WTC11 (cell line): Measurements from ENCODE around the gene FTCDNL1. TPM values are rescaled to one million over a fixed set of nuclear protein-coding genes. Genes with fewer than 3 reads are reported as not detected.

ENCODE experiments used
- ATAC-seq: fragments of 200-7000 bp; cut with Tn5 transposase; 2 replicates; pipeline ENCODE4 v1.10.0; 2021; ENCODE audit warnings: mild to moderate bottlenecking, moderate library complexity
- CTCF ChIA-PET: fragments of 300-600 bp; sonication (Branson Sonifier 250); formaldehyde crosslinking; loops from one replicate; lab custom pipeline; 2021; ENCODE audit warnings: antibody characterized with exemption; lab: Charles Lee
- POLR2A ChIA-PET: fragments of 350-600 bp; sonication (Branson Sonifier 250); formaldehyde crosslinking; loops from one replicate; lab custom pipeline; 2021; ENCODE audit warnings: antibody characterized with exemption; lab: Charles Lee
- DNase-seq: peaks from one replicate; pipeline ENCODE4 v3.0.0; 2021; ENCODE audit warnings: low spot score
- H3K27ac Mint-ChIP-seq: 2 replicates; pipeline ENCODE4 v1.8.0; 2021; ENCODE audit warnings: mixed read lengths
- H3K27me3 Mint-ChIP-seq: 2 replicates; pipeline ENCODE4 v1.8.0; 2021; ENCODE audit warnings: low read depth, mild to moderate bottlenecking, moderate library complexity, mixed read lengths
- H3K36me3 Mint-ChIP-seq: 2 replicates; pipeline ENCODE4 v1.8.0; 2021; ENCODE audit warnings: mixed read lengths
- H3K4me1 Mint-ChIP-seq: 2 replicates; pipeline ENCODE4 v1.8.0; 2022; ENCODE audit warnings: mixed read lengths
- H3K4me3 Mint-ChIP-seq: 2 replicates; pipeline ENCODE4 v1.8.0; 2021; ENCODE audit warnings: mild to moderate bottlenecking, moderate library complexity, mixed read lengths
- H3K9me3 Mint-ChIP-seq: 2 replicates; pipeline ENCODE4 v1.8.0; 2021; ENCODE audit warnings: mixed read lengths
- AFF4 ChIP-seq: sonication (generic); formaldehyde crosslinking; IDR thresholded peaks from 2 replicates; pipeline ENCODE4 v1.8.1; 2023; ENCODE audit warnings: mild to moderate bottlenecking, missing genetic modification reagents, borderline replicate concordance
- ARID4B ChIP-seq: sonication (generic); formaldehyde crosslinking; IDR thresholded peaks from 2 replicates; pipeline ENCODE4 v1.8.0; 2023; ENCODE audit warnings: missing genetic modification reagents, mild to moderate bottlenecking, borderline replicate concordance
- FOXK1 ChIP-seq: sonication (generic); formaldehyde crosslinking; IDR thresholded peaks from 2 replicates; pipeline ENCODE4 v1.8.0; 2022; ENCODE audit warnings: mild to moderate bottlenecking, moderate library complexity, missing genetic modification reagents
- MAX ChIP-seq: sonication (generic); formaldehyde crosslinking; IDR thresholded peaks from 2 replicates; pipeline ENCODE4 v1.8.0; 2022; ENCODE audit warnings: mild to moderate bottlenecking, missing genetic modification reagents
- NFE2L1 ChIP-seq: sonication (generic); formaldehyde crosslinking; IDR thresholded peaks from 2 replicates; pipeline ENCODE4 v1.8.1; 2023; ENCODE audit warnings: missing genetic modification reagents
- NR1H2 ChIP-seq: sonication (generic); formaldehyde crosslinking; IDR thresholded peaks from 2 replicates; pipeline ENCODE4 v1.9.0; 2021; ENCODE audit warnings: mild to moderate bottlenecking, moderate library complexity, missing genetic modification reagents
- OVOL2 ChIP-seq: fragments of 250-450 bp; sonication (Bioruptor Pico); IDR thresholded peaks from 2 replicates; pipeline ENCODE4 v1.9.0; 2021; ENCODE audit warnings: mild to moderate bottlenecking, borderline replicate concordance
- TCF7 ChIP-seq: sonication (generic); formaldehyde crosslinking; IDR thresholded peaks from 2 replicates; pipeline ENCODE4 v1.8.0; 2022; ENCODE audit warnings: mild to moderate bottlenecking, low read depth, missing genetic modification reagents, moderate library complexity
- ZMAT4 ChIP-seq: fragments of 250-450 bp; sonication (Bioruptor Pico); IDR thresholded peaks from 2 replicates; pipeline ENCODE4 v1.9.0; 2021; ENCODE audit warnings: mild to moderate bottlenecking
- ZNF396 ChIP-seq: fragments of 250-450 bp; sonication (Bioruptor Pico); IDR thresholded peaks from 2 replicates; pipeline ENCODE4 v1.8.0; 2021; ENCODE audit warnings: mild to moderate bottlenecking, moderate library complexity, borderline replicate concordance
- ZNF416 ChIP-seq: fragments of 250-450 bp; sonication (Bioruptor Pico); IDR thresholded peaks from 2 replicates; pipeline ENCODE4 v1.9.0; 2021; ENCODE audit warnings: mild to moderate bottlenecking, inconsistent platforms
- ZNF425 ChIP-seq: fragments of 250-450 bp; sonication (Bioruptor Pico); conservative IDR thresholded peaks from 2 replicates; pipeline ENCODE4 v1.9.0; 2021; ENCODE audit warnings: mild to moderate bottlenecking
- ZNF532 ChIP-seq: fragments of 250-450 bp; sonication (Bioruptor Pico); IDR thresholded peaks from 2 replicates; pipeline ENCODE4 v1.9.0; 2021; ENCODE audit warnings: mild to moderate bottlenecking, borderline replicate concordance
- ZNF671 ChIP-seq: fragments of 250-450 bp; sonication (Bioruptor Pico); IDR thresholded peaks from 2 replicates; pipeline ENCODE4 v1.8.0; 2021; ENCODE audit warnings: mild to moderate bottlenecking
- total RNA-seq: library from RNA; stranded (reverse); gene quantifications from 3 replicates; pipeline ENCODE4 v1.2.3, GENCODE V29; 2021

The FTCDNL1 gene
- total RNA-seq, 1 experiment from 2014 or later = 0.85 TPM

- Mint-ChIP-seq H3K27ac (no peak overlapping the region), H3K4me3 (no peak overlapping the region), H3K27me3 (no peaks in the 10 kb centered on the region; the same call in 1 of the 2 replicates), H3K9me3 (no peaks in the 10 kb centered on the region), H3K4me1 (peaks cover 13% of the 10 kb centered on the region), H3K36me3 (no peaks in the 10 kb centered on the region)
- POLR2A ChIA-PET = no interaction called here
- ATAC-seq (no peak), DNase-seq (no peak)
- CTCF ChIA-PET = no interaction called here
- no peak for TF ChIP-seq ZNF416 (CRISPR knock-in tag)
- TF ChIP-seq TCF7 = no peak
- no peak for TF ChIP-seq NR1H2 (CRISPR knock-in tag)
- TF ChIP-seq ZNF671 (CRISPR knock-in tag) = no peak
- TF ChIP-seq ZNF396 (CRISPR knock-in tag) = no peak
- no peak for TF ChIP-seq MAX (CRISPR knock-in tag)
- TF ChIP-seq ZNF425 (CRISPR knock-in tag) = no peak
- no peak for TF ChIP-seq ARID4B
- no peak for TF ChIP-seq OVOL2
- no peak for TF ChIP-seq NFE2L1 (CRISPR knock-in tag)
- TF ChIP-seq FOXK1 (CRISPR knock-in tag) = no peak
- no peak for TF ChIP-seq AFF4 (CRISPR knock-in tag)
- no peak for TF ChIP-seq ZNF532
- no peak for TF ChIP-seq ZMAT4 (CRISPR knock-in tag)
These were observed 17.5 kb downstream of the FTCDNL1 start for GRCh38 chr2:199833525-199833924.
